Measurements from ENCODE around the gene DIP2C. TPM values are rescaled to one million over a fixed set of nuclear protein-coding genes. Genes with fewer than 3 reads are reported as not detected.

The DIP2C gene
- total and polyA plus RNA-seq, 2 donors (not counting 1 experiment from before 2014, with no cell fraction given), result 1.3 to 1.9 TPM

DNA sequence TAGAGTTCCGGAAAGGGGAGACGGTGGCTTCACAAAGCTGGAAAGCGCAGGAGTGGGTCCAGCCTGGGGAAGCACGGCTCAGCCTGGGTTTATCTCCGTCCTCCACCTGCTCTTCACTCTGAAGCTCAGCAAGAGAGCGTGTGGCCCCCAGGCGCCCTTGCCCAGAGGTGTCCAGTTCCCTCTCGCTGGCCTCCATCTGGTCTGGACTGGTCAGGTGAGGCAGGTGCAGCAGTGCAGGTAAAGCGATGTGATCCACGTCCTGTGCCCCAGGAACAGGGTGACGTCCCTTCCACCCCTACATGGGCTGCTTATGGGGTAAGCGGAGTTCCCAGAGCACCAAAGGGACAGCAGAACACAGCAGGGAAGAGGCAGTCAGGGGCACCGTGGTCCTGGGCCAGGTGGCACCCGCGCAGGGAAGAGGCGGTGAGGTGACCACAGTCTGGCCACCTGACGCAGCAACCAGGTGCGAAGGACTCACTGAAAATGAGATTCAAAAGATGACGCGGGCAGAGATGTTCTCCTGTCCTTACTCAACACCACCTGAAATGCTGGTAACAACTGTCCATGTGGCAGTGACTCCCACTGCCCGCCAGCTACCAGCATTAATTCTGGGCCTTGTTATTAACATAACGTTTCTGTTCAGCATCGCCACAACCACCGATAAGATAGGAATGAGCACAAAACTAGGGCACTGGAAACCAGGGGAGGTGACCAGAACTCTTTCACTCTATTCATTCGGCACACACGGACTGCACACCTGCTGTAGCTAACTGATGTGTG is 33.0 kb upstream of the DIP2C start:
- Histone ChIP-seq H3K4me3 (ENCODE audit: control extremely low read depth in 1 of 5, extremely low read depth in 1 of 5, insufficient read depth in 1 of 5, low read depth in 2 of 5, low read length in 4 of 5) (no peak overlapping the region), H2AFZ (ENCODE audit: insufficient read depth, low read depth, low read length, poor library complexity, severe bottlenecking) (no peak overlapping the region), H4K20me1 (ENCODE audit: control insufficient read depth, insufficient read depth, low read length, poor library complexity, severe bottlenecking) (no peaks in the 10 kb centered on the region), H3K79me2 (ENCODE audit: control insufficient read depth, insufficient read depth, low read length) (no peaks in the 10 kb centered on the region), H3K27ac (ENCODE audit: low read length in 2 of 2) (no peak overlapping the region), H3K9me3 (ENCODE audit: control extremely low read depth in 1 of 3, control insufficient read depth in 2 of 3, insufficient read depth in 1 of 3, low read length in 2 of 3) (peaks cover 0 to 9% (median 0%) of the 10 kb centered on the region in 3 donors), H3K4me2 (replicated peaks; ENCODE audit: low read depth, low read length, poor library complexity, severe bottlenecking) (no peak overlapping the region), H3K27me3 (replicated peaks in 1 of 4; ENCODE audit: control extremely low read depth in 1 of 4, control insufficient read depth in 3 of 4, insufficient read depth in 4 of 4, low read length in 3 of 4) (peaks cover 0 to 5% (median 0%) of the 10 kb centered on the region in 4 experiments), H3K36me3 (replicated peaks in 1 of 2; ENCODE audit: control extremely low read depth in 1 of 2, control insufficient read depth in 1 of 2, extremely low read depth in 1 of 2, insufficient read depth in 2 of 2, low read length in 1 of 2) (no peaks in the 10 kb centered on the region), H3K9ac (ENCODE audit: low read length) (no peak overlapping the region), H3K4me1 (ENCODE audit: control insufficient read depth in 2 of 2, insufficient read depth in 2 of 2, low read length in 2 of 2) (no peaks in the 10 kb centered on the region)
- ATAC-seq (ENCODE audit: low read depth) (no peak), DNase-seq (no peak)
- no peaks in the 10 kb centered on the region for H3K4me1 Mint-ChIP-seq
- TF ChIP-seq EZH2 (IDR thresholded peaks at IDR 0.05; ENCODE audit: borderline replicate concordance, insufficient read depth, low read depth, low read length, poor library complexity, severe bottlenecking), result no peak
- TF ChIP-seq, protein P1, sequence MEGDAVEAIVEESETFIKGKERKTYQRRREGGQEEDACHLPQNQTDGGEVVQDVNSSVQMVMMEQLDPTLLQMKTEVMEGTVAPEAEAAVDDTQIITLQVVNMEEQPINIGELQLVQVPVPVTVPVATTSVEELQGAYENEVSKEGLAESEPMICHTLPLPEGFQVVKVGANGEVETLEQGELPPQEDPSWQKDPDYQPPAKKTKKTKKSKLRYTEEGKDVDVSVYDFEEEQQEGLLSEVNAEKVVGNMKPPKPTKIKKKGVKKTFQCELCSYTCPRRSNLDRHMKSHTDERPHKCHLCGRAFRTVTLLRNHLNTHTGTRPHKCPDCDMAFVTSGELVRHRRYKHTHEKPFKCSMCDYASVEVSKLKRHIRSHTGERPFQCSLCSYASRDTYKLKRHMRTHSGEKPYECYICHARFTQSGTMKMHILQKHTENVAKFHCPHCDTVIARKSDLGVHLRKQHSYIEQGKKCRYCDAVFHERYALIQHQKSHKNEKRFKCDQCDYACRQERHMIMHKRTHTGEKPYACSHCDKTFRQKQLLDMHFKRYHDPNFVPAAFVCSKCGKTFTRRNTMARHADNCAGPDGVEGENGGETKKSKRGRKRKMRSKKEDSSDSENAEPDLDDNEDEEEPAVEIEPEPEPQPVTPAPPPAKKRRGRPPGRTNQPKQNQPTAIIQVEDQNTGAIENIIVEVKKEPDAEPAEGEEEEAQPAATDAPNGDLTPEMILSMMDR (IDR thresholded peaks at IDR 0.05), result no peak
- POLR2A ChIA-PET, result no interaction called here
- H3K27ac Mint-ChIP-seq, result no peak overlapping the region
- intact Hi-C loops (cut with micrococcal nuclease), result no loop called here
- CTCF ChIA-PET, result no interaction called here
- H3K9me3 Mint-ChIP-seq (ENCODE audit: insufficient read depth), result no peaks in the 10 kb centered on the region
- WGBS (ENCODE audit: insufficient coverage), result 91% methylated on average over 24 of the region's 26 CpGs
- peaks cover 4% of the 10 kb centered on the region for H3K27me3 Mint-ChIP-seq
- H3K4me3 Mint-ChIP-seq, result no peak overlapping the region

DNA sequence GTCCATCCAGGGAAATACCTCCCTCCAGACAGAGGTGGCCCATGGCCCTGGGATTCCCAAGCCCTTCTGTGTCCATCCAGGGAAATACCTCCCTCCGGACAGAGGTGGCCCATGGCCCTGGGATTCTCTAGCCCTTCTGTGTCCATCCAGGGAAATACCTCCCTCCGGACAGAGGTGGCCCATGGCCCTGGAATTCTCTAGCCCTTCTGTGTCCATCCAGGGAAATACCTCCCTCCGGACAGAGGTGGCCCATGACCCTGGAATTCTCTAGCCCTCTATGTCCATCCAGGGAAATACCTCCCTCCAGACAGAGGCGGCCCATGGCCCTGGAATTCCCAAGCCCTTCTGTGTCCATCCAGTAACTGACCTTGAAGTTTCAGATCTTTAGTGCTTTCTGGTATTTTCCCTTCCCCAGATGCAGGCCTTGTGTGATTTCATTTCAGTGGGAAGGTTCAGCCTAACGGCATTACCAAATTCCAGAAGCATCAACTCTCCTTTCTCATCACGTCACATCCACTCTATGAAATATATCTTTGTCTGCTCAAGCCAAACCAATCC is 28.8 kb upstream of the DIP2C start:
- WGBS (ENCODE audit: insufficient coverage), result 100% methylated on average over 2 of the region's 6 CpGs
- H3K79me2 ChIP-seq (ENCODE audit: control insufficient read depth, insufficient read depth, low read length), result no peaks in the 10 kb centered on the region
- no peak for DNase-seq
- no peak overlapping the region for H3K4me3 Mint-ChIP-seq
- ATAC-seq (ENCODE audit: low read depth), result no peak
- no peaks in the 10 kb centered on the region for H3K36me3 ChIP-seq (replicated peaks in 1 of 2; ENCODE audit: control extremely low read depth in 1 of 2, control insufficient read depth in 1 of 2, extremely low read depth in 1 of 2, insufficient read depth in 2 of 2, low read length in 1 of 2)
- no peak overlapping the region for H3K27ac Mint-ChIP-seq
- no peak overlapping the region for H3K4me2 ChIP-seq (replicated peaks; ENCODE audit: low read depth, low read length, poor library complexity, severe bottlenecking)
- H4K20me1 ChIP-seq (ENCODE audit: control insufficient read depth, insufficient read depth, low read length, poor library complexity, severe bottlenecking), result no peaks in the 10 kb centered on the region
- no peaks in the 10 kb centered on the region for H3K4me1 Mint-ChIP-seq
- H3K9me3 ChIP-seq (ENCODE audit: control extremely low read depth in 1 of 3, control insufficient read depth in 2 of 3, insufficient read depth in 1 of 3, low read length in 2 of 3), result peaks cover 0 to 18% (median 4%) of the 10 kb centered on the region in 3 donors
- CTCF ChIA-PET, result no interaction called here
- no peak for TF ChIP-seq EZH2 (IDR thresholded peaks at IDR 0.05; ENCODE audit: borderline replicate concordance, insufficient read depth, low read depth, low read length, poor library complexity, severe bottlenecking)
- no peaks in the 10 kb centered on the region for H3K4me1 ChIP-seq (ENCODE audit: control insufficient read depth in 2 of 2, insufficient read depth in 2 of 2, low read length in 2 of 2)
- no peak overlapping the region for H3K9ac ChIP-seq (ENCODE audit: low read length)
- H2AFZ ChIP-seq (ENCODE audit: insufficient read depth, low read depth, low read length, poor library complexity, severe bottlenecking), result no peak overlapping the region
- peaks cover 0 to 5% (median 0%) of the 10 kb centered on the region in 4 experiments for H3K27me3 ChIP-seq (replicated peaks in 1 of 4; ENCODE audit: control extremely low read depth in 1 of 4, control insufficient read depth in 3 of 4, insufficient read depth in 4 of 4, low read length in 3 of 4)
- intact Hi-C loops (cut with micrococcal nuclease), result no loop called here
- H3K9me3 Mint-ChIP-seq (ENCODE audit: insufficient read depth), result peaks cover 8% of the 10 kb centered on the region
- peaks cover 8% of the 10 kb centered on the region for H3K27me3 Mint-ChIP-seq
- no peak overlapping the region for H3K27ac ChIP-seq (ENCODE audit: low read length in 2 of 2)
- POLR2A ChIA-PET, result no interaction called here
- H3K4me3 ChIP-seq (ENCODE audit: control extremely low read depth in 1 of 5, extremely low read depth in 1 of 5, insufficient read depth in 1 of 5, low read depth in 2 of 5, low read length in 4 of 5), result no peak overlapping the region
